Omental fat pad (tissue), 4 donors: ENCODE data around the gene KPNA3. TPM values are rescaled to one million over a fixed set of nuclear protein-coding genes. Genes with fewer than 3 reads are reported as not detected.
"Not testable (repeated sequence)": the region's sequence is repeated elsewhere in the genome, so short reads cannot be mapped to it uniquely, and the experiment has no call there.

Experiments
- ATAC-seq: fragments of 150-250 bp; one replicate; pipeline ENCODE4 v1.9.1; 2016; ENCODE audit warnings: mild to moderate bottlenecking, moderate library complexity; ENCODE audit not compliant: low FRiP score
- DNase-seq: peaks from one replicate; pipeline ENCODE4 v3.0.0-alpha.2; 2019; ENCODE audit warnings: low spot score
- total RNA-seq, 4 donors: library from RNA; depleted of rRNA; stranded (reverse); fragments of >200 nt; gene quantifications; one replicate each; pipeline ENCODE4 v1.1.0, GENCODE V29; 2016
- TF ChIP-seq, protein P1 (sequence below), 3 donors: fragments of 450-650 bp; IDR thresholded peaks; one replicate each; pipeline ENCODE4 v1.5.1; 2016 to 2017; ENCODE audit warnings: antibody characterized with exemption in 3 of 3, mild to moderate bottlenecking in 3 of 3, moderate library complexity in 2 of 3

Gene KPNA3
- total RNA-seq, 4 donors from 2014 or later = 25.1 to 31.8 (median 27.6) TPM

DNA sequence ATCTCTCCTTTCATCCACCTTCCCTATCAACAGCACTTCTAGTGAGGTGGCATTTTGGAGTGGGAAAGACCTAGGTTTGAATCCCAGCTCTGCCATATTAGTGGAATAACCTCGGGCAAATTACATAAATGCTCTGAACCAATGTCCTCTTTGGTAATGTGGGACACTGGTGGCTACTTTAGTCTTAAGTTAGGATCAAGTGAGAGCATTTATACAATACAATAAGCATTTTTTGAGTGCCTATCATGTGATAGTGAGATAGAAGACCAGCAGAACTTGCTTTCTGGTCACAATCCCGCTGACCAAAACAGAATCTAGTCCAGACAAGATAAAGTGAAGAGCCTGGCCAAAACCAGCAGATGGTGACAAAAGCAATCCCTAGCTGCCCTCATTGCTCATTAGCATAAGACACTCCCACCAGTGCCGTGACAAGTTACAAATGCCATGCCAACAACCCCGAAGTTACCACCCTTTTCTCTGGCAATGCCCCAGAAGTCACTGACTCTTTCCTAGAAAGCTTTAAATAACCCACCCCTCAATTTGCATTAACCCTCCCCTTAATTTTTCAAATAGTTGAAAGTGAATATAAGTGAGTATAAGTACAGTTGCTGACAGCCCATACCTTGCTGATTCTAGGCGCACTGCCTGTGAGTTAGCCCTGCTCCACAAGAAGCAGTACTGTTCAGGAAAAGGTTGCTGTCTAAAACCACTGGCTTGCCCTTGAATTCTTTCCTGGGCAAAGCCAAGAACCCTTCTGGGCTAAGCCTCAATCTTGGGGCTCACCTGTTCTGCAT lies 28.9 kb upstream of the KPNA3 start:
- no peak for ATAC-seq
- TF ChIP-seq, protein P1, sequence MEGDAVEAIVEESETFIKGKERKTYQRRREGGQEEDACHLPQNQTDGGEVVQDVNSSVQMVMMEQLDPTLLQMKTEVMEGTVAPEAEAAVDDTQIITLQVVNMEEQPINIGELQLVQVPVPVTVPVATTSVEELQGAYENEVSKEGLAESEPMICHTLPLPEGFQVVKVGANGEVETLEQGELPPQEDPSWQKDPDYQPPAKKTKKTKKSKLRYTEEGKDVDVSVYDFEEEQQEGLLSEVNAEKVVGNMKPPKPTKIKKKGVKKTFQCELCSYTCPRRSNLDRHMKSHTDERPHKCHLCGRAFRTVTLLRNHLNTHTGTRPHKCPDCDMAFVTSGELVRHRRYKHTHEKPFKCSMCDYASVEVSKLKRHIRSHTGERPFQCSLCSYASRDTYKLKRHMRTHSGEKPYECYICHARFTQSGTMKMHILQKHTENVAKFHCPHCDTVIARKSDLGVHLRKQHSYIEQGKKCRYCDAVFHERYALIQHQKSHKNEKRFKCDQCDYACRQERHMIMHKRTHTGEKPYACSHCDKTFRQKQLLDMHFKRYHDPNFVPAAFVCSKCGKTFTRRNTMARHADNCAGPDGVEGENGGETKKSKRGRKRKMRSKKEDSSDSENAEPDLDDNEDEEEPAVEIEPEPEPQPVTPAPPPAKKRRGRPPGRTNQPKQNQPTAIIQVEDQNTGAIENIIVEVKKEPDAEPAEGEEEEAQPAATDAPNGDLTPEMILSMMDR (IDR thresholded peaks at IDR 0.05) = no peak
- no peak for DNase-seq

DNA sequence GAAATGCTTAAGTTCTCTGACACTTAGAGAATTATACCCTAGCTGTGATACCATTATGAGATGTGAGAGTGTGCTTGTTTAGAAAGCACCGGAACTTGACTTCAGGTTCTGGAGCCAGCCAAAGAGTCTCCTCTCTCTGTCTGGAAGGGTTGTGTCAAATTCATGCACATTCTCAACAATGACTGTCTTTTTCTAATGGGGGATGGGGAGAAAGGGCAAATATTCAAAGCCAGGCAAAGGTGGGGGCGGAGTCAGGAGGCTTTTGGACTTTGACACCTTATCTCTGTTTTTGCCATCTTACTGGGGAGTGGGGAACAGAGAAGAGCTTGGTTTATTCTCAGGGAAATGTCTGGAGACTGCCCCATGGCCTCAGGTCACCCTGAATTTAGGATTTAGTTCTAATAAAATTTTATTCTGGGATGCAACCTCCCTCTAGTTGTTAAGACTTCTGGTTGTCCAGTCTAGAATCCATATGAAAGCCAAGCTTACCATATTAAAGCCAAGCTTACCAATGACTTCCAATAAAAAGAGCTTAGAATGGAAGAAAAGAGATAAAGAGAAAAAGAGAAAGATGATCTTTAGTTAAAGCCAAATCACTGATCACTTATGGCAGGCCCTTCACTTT lies 28.2 kb upstream of the KPNA3 start:
- TF ChIP-seq, protein P1 (IDR thresholded peaks at IDR 0.05) = no peak
- ATAC-seq (no peak), DNase-seq (no peak)

DNA sequence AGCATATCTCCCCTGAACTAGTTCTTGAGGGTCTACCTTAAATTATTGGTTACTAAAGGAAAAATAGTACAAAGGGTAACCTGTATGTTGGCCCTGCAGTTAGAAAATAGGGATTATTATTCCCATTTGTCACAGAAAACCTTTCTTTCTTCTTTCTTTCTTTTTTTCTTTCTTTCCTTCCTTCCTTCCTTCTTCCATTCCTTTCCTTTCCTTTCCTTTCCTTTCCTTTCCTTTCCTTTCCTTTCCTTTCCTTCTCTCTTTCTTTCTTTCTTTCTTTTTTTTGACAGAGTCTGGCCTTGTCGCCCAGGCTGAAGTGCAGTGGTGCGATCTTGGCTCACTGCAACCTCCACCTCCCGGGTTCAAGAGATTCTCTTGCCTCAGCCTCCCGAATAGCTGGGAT lies 23.6 kb upstream of the KPNA3 start:
- not testable (repeated sequence) for ATAC-seq, DNase-seq

DNA sequence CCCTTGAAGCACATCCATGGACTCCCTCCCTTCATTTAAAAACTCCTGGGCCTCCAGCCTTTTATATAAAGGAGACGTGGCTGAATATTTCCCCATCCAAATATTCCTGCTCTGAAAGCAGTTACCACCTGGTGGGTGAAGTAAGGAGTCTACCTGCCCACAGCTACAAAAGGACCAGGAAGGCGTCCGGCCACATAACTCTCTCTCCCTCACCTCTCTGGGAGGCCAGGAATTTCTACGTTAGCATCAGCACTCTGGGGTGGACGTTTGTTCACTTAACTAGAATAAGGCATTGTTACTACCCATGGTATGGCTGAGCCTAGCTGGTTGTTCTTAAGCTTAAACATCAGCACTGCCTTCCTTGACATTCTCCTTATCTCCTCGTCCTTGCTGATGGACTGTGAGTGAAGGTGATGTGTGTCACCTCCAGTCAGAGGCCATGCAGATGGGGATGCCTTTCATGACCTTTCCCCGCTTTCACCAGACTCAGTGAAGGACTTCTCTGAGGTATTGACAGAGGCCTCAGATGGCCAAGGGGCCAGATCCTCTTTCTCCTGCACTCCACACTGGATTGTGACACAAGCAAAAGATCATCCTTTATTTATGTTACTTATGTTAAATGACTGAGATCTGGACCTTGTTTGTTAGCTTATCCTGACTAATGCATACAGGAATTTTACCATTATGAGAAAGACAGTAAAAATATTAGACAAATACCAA lies 22.2 kb upstream of the KPNA3 start:
- ATAC-seq (no peak), DNase-seq (no peak)
- TF ChIP-seq, protein P1 (IDR thresholded peaks at IDR 0.05) = no peak

DNA sequence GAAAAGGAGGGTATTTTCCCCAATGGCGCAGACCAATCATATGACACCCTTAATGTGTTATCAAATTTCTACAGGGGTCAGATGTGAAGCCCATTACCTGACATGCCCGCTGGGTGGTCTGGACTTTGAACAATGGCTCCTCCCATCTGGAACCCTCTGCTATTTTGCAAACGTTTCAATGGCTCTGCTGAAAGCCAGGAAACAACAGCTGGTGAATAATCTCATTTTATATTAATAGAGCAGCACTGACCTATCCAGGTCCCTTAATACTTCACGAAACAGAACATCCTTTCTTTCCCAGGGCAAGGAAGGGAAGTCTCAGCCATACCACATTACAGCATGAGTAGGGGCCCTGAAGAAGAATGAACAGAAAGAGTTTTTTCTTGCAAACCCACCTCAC lies 20.3 kb upstream of the KPNA3 start:
- TF ChIP-seq, protein P1 (IDR thresholded peaks at IDR 0.05) = no peak
- ATAC-seq = no peak
- DNase-seq = no peak

DNA sequence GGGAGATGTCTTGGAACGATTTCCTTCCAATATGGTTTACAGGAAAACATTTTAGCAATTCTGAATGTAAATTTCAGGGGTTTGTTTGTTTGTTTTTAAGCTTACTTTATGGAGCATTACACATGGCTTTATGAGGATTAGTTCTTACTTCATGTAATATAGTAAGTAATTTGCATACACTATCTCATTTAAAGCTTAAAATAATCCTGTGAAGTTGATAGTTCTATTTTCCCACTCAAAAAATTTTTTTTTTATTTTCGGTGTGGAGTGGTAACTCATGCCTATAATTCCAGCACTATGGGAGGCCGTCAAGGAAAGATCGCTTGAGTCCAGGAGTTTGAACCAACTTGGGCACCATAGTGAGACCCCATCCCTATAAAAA lies 19.0 kb upstream of the KPNA3 start:
- TF ChIP-seq, protein P1 (IDR thresholded peaks at IDR 0.05) = no peak
- DNase-seq = no peak
- ATAC-seq = no peak
